Activated CD4-positive, alpha-beta T cell treated with anti-CD3 and anti-CD28 coated beads for 1 hour (primary cell): ENCODE measurements around the gene LRP1B.

Source experiments
- DNase-seq: peaks from one replicate; pipeline ENCODE4 v3.0.0-alpha.2; 2020

LRP1B gene

DNA sequence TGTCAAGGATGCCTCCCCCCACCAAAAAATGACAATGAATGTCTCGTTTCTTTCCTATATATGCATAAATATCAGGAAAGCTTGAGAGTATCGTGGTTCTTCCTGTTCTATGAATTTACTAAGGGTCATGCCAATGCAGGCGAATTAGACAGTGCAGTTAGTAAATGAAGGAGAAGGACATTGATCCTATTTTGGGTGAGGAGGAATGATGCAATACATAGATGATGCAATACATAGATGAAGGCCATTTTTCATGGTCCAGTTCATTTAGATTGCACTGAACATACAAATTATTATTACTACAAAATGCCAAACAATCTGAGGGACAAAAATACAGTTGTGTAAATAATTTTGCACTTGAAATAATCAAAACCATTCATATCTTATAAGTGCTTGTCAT, 1265.0 kb downstream of the LRP1B start:
- no peak for DNase-seq

DNA sequence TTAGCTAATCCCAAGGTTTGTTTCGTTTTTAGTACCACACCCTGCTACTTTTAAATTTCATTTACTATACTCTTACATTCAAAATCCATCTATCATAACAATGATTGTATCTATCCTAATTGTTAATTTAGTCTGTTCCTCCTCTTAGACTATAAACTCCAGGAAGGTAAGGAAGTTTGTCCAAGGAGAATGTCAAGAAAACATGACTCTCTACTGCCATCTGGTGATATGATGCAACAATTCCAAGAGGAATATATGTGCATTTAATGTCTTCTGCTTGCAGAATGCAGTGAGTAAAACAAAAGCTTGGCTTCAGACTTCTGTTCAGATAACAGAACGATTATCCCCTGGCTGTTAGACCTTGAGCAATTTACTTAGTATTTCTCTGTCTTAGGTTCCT, 1267.1 kb downstream of the LRP1B start:
- no peak for DNase-seq

DNA sequence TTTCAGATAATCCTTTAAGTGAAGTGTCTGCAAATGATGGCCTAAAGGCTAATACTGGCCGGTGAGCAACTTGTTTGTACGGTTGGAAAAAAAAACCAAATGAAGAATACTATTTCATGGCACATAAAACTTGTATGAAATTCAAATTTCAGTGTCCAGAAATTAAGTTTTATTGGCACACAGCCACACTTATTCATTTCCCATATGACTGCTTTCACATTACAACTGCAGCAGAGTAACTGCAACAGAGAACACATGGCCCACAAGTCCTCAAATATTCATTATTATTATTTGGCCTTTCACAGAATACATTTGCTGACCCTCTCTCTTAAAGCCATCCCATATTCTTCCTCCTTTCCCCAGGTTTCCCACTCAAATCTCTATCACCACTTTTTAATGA, 1268.6 kb downstream of the LRP1B start:
- no peak for DNase-seq

DNA sequence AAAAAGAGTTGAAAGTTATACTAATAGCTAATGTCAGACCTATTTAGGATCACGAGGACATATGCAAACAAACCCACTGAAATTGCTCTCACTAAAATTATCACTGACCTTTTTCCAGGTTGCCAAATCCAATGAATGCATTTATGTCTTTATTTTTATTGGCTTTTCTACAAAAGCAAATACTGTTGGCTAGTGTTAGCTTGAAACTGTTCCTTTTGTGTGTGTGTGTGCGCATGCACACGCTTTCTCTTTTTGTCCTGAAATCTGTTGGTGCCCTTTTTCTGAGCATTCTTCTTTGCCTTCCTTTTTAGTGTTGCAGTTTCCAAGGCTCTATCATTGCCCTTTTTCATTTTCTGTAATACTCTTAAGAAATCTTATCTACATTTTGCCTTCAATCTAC, 1269.2 kb downstream of the LRP1B start:
- no peak for DNase-seq

DNA sequence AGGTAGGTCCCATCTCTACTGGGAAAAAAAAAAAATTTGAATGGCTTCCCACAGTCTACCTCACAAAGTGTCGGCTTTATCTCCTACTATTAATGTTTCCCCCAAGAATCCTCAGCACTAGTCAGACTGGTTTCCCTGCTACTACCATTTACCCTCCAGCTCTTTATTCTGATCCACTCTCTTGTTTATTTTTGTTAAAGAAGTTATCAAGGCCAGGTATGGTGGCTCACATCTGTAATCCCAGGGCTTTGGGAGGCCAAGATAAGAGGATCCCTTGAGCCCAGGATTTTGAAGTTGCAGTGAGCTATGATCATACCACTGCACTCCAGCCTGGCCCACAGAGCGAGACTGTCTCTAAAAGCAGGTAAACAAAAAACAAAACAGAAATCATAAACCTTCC, 1275.3 kb downstream of the LRP1B start:
- DNase-seq, result no peak

DNA sequence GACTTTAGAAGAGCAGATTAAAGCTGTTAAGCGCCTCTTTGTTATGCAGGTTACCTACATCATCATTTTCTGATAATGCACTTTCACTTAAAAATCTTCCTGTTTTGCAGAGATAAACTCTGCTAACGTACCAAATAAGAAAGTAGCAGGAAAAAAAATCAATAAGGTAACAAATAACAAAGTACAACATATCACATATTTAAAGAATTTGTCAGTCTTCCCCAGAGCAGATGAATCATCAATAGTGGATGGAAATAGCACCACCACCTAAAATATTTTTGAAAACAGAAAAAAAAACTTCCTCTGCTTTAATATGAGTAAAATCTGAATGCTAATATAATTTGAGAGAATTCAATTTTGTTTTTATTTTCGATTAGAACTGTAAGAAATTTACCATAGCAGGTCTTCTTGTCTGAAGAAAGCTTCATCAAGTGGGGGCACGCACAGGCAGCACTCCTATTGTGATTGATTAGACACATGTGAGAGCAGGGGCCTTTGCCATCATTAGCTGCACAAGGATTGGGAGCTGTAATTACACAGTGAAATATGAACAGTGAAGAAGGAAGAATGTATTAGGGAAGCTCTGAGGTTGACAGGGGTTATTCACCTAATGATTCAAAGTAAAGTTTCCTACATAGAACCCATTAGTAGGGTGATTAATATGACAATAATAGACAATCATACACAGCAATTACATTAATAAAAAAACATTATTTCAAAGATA, 1279.4 kb downstream of the LRP1B start:
- DNase-seq, result no peak

DNA sequence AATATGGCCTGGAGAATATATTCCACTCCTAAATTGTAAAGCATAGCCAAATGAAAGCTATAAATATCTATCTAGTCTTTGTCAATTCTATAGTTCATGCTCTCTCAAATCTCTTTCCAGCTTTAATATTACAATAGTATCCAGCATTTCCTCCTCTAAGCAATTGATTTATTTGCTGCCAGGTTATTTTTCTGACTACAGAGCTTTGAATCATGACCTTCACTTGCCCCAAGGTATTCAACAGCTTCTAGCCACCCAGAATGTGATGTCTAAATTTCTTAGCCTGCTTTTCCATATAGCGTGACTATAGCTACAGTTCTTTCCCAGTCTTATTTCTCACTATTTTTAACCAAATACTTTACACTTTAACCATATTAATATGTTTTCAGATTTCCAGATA, 1287.6 kb downstream of the LRP1B start:
- DNase-seq, result no peak

DNA sequence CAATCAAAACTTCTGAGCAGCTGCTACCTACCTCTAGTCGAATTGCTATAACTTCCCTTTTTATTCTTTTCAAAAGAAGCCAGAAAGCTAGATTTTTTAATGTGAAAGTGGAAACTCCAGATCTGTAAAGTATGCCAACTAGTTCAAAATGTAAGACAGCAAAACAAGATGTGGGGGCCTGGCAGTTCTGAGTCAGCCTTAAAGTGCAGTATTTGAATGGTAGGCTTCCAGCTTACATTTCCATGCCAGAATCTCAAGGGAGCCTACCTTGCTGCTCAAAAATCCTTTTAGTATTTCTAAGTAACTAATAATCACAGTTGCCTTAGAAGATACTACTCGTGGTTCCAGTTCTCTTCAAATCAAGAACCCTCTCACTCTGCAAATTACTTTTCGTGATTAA, 1288.7 kb downstream of the LRP1B start:
- DNase-seq, result no peak

DNA sequence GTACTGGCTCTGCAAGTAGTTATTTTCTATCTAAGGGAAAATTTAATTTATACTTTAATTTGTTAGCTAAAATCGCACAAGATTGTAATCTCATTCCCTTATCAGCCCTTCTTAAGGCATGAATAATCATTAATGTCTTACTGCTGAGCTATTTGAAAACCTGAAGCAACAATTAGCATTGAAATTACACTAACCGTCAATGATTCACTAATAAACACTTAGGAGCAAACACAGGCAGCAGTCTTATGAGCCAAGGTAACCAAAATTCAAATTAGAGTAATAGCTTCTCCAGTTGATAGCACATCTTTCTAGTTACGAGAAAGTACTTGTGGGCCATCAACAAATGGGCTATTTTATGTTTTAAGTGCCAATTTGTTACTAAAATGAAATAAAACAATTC, 1289.7 kb downstream of the LRP1B start:
- no peak for DNase-seq

DNA sequence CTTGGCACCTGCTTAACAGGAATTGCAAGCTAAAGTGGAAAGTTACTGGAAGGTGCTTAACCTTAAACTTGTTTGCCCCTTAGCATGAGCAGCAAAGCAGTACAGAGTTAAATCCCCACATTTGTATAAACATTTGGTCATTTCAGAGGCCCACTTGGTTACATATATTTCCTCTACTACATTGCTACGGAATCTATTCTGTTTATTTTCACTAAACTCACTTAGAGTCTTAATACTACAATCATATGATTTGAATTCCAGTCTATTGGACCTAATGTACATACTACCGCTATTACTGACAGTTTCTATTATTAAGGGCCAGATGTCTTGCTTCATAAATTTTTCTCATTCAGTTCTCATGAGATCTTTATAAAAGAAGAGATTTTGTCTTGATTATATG, 1294.0 kb downstream of the LRP1B start:
- DNase-seq, result no peak

DNA sequence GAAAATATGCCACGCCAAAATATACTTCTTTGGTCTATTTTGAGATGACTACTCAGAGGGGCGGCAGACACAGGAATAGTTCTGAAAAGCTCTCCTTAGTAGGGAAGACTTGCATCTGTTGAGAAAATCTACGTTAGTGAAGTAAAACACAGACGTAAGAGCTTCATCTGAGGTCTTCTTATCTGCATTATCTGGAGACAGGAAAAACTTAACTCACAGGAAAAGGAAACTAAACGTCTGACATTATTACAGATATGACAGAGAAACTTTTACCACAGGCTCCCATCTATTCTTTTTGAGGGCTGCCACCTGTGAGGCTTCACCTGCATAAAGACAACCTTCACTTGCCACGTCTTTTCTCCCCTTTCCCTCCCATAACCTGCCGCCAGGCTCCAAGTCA, 1295.7 kb downstream of the LRP1B start:
- no peak for DNase-seq

DNA sequence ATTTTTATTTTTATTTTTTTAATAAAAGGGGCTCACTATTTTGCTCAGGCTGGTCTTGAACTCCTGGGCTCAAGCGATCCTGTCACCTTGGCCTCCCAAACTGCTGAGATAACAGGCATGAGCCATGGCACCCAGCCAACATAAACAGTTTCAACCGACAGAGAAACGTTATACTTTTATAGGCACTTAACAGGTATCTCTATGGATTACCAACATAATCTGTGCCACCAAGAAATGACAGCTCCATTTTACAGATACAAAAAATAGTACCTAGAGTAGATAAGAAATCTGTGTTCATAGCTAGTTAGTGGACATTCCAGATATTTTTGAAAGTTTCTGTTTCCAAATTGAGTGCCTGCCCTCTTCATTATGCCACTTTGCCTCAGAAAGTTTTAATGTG, 1316.7 kb downstream of the LRP1B start:
- no peak for DNase-seq

DNA sequence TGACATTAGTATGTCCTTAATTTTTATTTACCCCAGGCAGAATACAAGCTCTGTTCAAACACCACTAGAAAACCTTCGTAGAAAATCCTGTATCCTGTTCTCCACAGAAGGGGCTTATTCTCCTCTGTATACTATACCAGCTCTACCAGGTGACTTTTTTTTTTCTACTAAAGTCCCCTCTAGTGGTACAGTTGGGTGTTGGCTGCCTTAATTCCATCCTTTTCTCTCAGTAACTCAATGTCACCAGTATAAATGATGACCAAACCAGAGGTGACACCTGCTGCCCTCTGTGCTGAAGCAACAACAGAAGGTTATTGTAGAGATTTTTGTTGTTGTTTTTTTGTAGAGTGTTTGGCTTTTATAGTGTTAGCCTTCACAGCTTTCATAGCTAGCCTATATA, 1322.0 kb downstream of the LRP1B start:
- DNase-seq, result no peak

DNA sequence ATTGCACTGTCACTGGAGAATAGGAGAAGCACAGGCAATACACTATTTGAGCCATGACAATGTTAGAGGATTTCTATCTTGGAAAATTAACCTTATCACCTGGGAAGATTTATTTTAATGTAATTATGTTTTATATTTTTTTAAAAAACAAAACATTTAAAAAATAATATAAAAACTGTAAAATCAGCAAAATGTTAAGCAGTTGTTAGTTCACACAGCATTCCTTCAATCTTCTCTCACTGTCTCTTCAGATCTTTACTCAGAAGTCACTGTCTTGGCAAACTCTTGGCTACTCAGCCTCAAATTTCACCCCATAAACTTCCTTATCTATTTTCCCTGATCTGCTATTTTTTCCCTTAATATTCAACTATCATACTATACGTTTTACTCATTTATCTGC, 1322.6 kb downstream of the LRP1B start:
- no peak for DNase-seq

DNA sequence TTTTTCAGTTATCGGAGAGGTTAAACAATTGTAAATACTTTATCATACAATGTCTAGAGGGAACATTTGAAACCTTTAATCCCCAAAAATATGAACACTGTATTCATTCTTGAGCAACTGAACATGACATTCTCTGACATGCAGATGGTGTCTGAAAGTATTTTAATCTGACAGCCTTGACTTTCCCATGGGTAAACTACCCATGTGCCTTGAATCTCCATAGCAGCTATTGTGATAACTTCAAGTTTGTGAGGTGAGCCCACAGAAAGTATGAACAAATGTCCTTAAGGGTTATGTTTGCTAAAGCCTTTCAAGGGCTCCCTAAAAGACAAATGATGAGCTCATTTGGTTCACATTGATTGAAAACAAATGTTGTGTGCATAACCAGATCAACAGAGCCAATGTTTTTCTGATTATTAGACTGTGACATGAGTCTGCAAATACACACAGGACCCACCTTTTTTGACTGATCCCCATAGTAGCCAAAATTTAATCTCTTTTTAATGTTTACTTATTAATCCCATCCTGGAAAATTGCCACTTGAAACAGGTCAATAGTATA, 1326.0 kb downstream of the LRP1B start:
- DNase-seq, result no peak

DNA sequence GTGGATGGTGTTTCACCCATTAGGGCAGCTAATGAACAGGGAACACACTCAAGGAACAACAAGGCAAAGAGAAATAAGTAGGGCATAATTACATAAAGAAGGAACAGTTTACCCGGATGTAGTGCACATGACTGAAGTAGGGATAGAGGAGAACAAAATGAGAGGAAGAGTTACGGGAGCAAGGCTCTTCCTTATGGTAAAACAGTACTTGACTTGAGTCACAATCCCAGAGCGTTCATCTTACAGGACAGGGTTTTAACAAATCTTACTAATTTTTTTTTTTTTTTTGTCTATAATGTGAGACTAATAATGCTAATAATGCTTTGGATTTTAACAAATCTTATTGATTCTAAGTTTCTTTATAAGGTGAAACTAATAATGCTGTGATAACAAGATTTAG, 1329.5 kb downstream of the LRP1B start:
- no peak for DNase-seq

DNA sequence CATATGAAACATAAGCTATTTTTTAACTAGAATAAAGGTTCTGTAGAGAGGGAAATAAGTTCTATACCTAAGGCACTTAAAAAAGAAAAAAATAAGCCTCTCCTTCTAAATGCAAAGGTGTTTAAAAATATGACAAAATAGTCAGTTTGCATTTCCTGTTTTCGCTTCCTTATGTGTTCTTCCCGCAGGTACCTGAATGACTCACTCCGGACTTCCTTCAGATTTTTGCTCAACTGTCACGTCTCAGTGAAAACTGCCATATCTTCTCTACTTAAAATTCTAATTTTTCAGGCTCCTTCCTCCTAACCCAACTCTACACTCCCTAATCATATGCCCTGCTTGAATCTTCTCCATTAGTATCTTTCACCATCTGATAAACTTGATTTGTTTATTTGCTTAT, 1333.1 kb downstream of the LRP1B start:
- no peak for DNase-seq

DNA sequence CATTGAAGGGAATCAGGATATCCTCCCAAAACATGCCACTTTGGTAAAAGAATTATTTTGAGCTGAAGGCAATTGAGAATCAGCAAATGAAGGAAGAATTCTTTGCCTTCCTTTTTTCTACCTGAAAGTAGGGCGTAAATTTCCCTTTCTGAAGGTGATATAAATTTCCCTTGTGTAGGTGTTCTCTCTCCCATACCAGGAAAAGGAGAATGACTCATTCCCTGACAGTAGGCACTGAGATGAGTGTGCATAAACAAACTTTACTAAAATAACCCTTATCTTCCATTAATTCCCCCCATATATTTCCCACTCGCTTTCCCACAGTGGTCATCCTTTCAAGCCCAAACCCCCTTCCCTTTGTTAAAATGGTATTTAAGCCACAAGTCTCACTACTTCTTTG, 1339.0 kb downstream of the LRP1B start:
- no peak for DNase-seq

DNA sequence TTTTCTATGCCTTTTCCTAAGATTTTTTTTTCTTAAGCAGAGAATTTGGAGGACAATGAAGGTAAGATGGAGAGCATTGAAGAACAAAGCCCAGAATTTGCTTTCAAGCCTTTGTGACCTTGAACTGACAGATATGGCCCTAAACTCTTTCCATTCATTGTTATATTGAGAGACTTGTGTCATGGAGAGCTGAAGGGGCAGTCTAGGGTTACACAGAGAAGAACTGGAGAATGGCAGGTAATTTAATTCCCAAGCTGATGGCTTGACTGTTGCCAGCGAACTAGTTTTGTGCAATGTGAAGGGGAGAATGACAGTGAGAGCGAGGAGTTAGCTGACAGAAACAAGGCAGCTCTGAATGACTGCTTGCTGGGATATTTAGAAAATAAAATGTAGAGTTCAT, 1344.2 kb downstream of the LRP1B start:
- DNase-seq, result no peak

DNA sequence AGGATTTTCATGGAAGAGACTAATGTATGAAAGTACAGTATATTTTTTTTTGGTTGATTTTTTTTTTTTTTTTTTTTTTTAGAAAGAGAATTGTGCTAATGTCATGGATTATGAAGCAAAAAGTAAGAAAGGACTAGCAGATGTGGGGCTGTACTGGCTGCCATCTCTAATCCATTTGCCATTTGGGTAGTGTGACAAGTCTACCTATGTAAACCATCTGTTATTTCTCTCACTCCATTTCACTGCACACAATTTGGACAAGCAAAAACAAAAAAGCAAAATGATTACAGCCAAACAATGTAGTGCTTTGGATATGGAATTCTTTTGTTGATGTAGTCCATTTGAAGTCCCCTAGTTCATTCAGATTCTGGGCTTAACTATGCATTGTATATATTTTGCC, 1355.4 kb downstream of the LRP1B start:
- DNase-seq, result no peak

DNA sequence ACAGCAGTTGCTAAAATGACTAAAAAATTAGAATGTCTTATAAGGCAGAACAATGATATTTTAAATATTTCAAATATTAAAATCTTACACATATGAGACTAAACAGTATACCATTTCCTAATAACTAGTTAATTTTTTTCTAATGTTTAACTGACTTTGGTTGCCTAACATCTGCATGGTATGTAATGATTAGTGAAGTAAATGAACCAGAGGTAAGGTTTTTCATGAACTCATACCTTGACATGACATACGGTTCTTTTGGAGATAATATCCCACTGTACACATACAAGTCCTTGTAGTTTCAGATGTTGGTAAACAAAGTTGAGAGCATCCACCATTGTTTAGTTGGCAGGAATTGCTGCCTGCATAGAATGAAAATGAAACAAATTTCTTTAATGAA, 1360.2 kb downstream of the LRP1B start:
- no peak for DNase-seq

DNA sequence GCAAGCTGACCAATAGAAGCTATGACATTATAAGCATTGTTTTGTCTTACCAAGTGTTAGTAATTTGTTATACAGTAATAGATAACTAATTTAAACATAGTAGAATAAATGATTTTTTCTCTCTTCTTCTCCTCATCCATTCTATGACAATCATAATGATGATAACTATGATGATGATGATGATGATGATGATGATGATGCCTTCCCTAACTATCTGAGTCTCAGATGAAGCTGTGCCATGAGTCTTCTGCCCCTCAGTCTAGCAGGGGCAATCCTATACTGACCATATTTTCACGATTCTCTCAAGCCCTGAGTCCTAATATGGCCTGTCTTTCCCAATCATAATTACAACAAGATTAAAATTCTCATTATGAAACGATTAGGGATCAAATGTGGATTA, 1369.0 kb downstream of the LRP1B start:
- no peak for DNase-seq

DNA sequence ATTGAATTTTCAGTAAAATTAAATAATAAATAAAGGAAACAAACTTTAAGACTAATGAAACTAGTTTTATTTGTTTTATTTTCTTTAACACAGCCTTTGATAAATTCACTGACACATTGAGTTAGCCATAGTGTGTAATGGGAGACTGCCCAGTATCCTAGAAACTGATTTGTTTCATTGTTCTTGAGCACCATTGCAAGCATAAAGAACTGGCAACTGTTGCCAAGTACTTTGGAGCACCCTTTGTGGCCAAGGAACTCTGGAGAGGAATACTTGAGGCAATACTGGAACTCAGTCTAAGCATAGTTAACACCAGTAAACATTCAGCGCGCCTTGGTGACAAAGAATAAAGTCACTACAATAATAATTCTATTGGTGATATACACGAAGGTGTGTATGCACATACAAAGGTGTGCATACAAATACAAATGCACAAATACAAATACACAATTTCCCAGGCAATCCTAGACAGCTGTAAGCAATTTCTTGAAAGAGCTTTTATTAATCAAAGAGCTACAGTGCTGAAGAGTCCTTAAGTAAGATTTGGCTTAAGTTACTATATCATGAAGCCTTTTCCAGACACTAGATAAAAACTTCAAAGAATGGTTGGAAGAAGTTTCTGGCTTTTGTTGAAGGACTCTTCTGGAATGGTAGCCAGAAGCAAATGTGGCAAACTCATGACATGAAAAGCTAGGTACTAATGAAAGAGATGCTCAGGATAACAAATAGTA, 1371.2 kb downstream of the LRP1B start:
- no peak for DNase-seq

DNA sequence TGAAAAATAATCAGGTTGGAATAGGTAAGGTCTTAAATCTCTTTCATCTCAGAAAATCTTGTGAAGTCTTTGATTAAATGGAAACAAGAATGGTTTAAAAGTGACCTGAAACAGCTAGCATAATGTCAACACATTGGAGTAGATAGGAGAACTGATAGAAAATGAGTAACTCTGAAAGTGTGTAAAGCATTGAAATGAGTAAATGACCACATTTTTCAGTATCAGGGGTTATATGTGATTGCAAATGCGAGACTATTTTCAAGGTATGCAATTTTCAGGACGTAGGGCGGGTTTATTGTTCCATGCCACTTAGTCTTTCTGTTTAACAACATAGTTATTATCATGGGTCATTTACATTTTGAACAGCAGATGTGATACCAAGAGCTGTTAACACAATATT, 1383.2 kb downstream of the LRP1B start:
- no peak for DNase-seq

DNA sequence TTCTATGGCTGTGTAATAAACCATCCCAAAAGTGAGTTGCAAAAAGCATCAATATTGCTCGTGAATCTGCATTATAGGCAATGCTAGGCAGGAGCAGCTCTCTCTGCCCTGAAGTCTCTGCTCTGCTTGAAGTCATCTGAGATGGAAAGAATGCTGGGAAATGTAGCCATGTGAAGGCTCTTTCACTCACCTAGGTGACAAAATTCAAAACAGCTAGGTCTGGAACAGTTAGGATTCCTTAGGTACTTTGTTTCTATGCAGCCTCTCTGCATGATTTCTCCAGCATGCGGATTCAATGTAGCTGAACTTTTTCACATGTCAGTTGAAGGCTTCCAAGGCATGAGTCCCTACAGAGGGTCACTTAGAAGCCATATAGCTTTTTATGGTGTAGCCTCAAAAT, 1383.7 kb downstream of the LRP1B start:
- DNase-seq, result no peak
